Brain microvascular endothelial cell (primary cell): ENCODE data around the gene OPRD1.
"Not testable (repeated sequence)": the region's sequence is repeated elsewhere in the genome, so short reads cannot be mapped to it uniquely, and the experiment has no call there.

Experiments
- DNase-seq: peaks from one replicate; pipeline ENCODE4 v3.0.0-alpha.2; 2020
- H3K27ac ChIP-seq: fragments of 250-450 bp; sonication (Bioruptor Pico); 2 replicates; pipeline ENCODE4 v1.5.1; 2020; ENCODE audit warnings: mild to moderate bottlenecking, moderate library complexity
- H3K27me3 ChIP-seq: fragments of 250-450 bp; sonication (Bioruptor Pico); replicated peaks from 2 replicates; pipeline ENCODE4 v1.5.1; 2020; ENCODE audit warnings: mild to moderate bottlenecking
- H3K36me3 ChIP-seq: fragments of 250-450 bp; sonication (Bioruptor Pico); replicated peaks from 2 replicates; pipeline ENCODE4 v1.5.1; 2020; ENCODE audit warnings: mild to moderate bottlenecking
- H3K4me3 ChIP-seq: 2 replicates; pipeline ENCODE4 v1.5.1; 2011; ENCODE audit warnings: low read depth, mild to moderate bottlenecking, control low read depth, low read length, moderate library complexity
- CTCF ChIP-seq: IDR thresholded peaks from 2 replicates; pipeline ENCODE4 v1.5.1; 2011; ENCODE audit warnings: low read depth, mild to moderate bottlenecking, moderate library complexity, low read length, control low read depth, inconsistent platforms; ENCODE audit errors: missing control alignments
- in situ Hi-C: cut with HindIII; loops from 2 replicates; pipeline ENCODE4 v1.10.0; 2017; ENCODE audit warnings: low sequenced_read_pairs, low pct_ligation_motif_present

OPRD1 gene

GRCh38 chr1:28782011-28782410 lies 30.0 kb upstream of the OPRD1 start:
- Histone ChIP-seq H3K4me3 (no peak overlapping the region), H3K36me3 (no peaks in the 10 kb centered on the region), H3K27ac (no peak overlapping the region), H3K27me3 (no peaks in the 10 kb centered on the region)
- in situ Hi-C loops: no loop called here
- no peak for DNase-seq
- TF ChIP-seq CTCF: no peak

- Histone ChIP-seq H3K4me3 (no peak overlapping the region), H3K36me3 (no peaks in the 10 kb centered on the region), H3K27ac (no peak overlapping the region), H3K27me3 (no peaks in the 10 kb centered on the region)
- in situ Hi-C loops: no loop called here
- no peak for TF ChIP-seq CTCF
- no peak for DNase-seq
Measured at GRCh38 chr1:28783363-28783762, 28.6 kb upstream of the OPRD1 start.

- Histone ChIP-seq H3K27ac (no peak overlapping the region), H3K4me3 (no peak overlapping the region), H3K36me3 (no peaks in the 10 kb centered on the region), H3K27me3 (no peaks in the 10 kb centered on the region)
- no peak for DNase-seq
- TF ChIP-seq CTCF: no peak
- in situ Hi-C loops: no loop called here
Measured at GRCh38 chr1:28789412-28789811, 22.6 kb upstream of the OPRD1 start.

- no peak for TF ChIP-seq CTCF
- Histone ChIP-seq H3K27me3 (no peaks in the 10 kb centered on the region), H3K4me3 (no peak overlapping the region), H3K36me3 (no peaks in the 10 kb centered on the region), H3K27ac (no peak overlapping the region)
- in situ Hi-C loops: no loop called here
- no peak for DNase-seq
Measured at GRCh38 chr1:28789816-28790215, 22.2 kb upstream of the OPRD1 start.

- in situ Hi-C loops: no loop called here
- Histone ChIP-seq H3K27me3 (no peaks in the 10 kb centered on the region), H3K4me3 (no peak overlapping the region), H3K36me3 (no peaks in the 10 kb centered on the region), H3K27ac (no peak overlapping the region)
- no peak for TF ChIP-seq CTCF
- DNase-seq: peak; percentile 7
Measured at GRCh38 chr1:28790377-28791035, 21.5 kb upstream of the OPRD1 start.

- in situ Hi-C loops, H3K27me3 ChIP-seq, H3K27ac ChIP-seq, H3K4me3 ChIP-seq, DNase-seq, H3K36me3 ChIP-seq: not testable (repeated sequence)
Measured at GRCh38 chr1:28791929-28792328, 20.0 kb upstream of the OPRD1 start.
